ENCODE results near the gene ENC1.

ENC1 gene

DNA sequence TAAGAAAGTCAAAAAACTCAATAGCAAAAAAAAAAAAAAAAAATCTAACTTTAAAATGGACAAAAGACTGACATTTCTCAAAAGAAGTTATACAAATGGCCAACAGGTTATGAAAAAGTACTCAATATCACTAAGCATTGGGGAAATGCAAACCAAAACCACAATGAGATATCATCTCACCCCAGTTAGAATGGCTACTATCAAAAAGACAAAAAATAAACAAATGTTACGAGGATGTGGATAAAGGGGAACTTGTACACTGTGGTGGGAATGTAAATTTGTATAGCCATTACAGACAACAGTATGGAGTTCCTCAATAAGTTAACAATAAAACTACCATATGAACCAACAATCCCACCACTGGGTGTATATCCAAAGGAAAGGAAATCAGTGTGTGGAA, 37.2 kb downstream of the ENC1 start:
- DNase-seq = no peak

DNA sequence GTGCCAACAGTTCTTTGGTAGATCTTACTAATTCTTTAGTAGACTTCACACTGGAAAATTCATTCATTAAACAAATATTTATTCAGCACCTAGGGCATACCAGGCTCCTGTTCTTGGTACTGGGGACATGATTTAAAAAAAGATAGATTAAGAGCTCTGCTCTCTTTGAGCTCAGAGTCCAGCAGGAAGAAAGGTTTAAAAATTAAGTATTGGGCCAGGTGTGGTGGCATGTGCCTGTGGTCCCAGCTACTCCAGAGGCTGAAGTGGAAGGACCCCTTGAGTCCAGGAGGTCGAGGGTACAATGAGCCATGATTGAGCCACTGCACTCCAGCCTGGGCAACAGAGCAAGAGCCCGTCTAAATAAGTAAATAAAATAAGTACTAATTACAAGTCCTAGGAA, 41.4 kb downstream of the ENC1 start:
- DNase-seq = no peak

DNA sequence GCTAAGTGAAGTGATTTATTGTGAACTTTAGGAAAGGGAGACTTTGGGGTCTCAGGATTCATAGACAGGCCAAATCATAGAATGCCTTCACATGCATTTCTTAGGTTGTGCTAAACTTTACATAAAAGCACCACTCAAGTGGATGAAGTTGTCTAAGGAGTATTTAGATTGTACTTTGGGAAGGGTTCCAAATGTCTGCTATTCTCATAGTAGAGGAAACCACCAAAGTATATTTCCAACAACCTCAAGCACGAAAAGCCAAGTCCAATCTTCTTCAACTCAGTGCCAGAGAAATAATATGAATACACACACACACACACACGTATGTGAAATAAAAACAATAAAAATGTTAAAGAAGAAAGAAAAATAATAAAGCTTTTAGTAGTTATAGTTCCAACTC, 41.8 kb downstream of the ENC1 start:
- no peak for DNase-seq

DNA sequence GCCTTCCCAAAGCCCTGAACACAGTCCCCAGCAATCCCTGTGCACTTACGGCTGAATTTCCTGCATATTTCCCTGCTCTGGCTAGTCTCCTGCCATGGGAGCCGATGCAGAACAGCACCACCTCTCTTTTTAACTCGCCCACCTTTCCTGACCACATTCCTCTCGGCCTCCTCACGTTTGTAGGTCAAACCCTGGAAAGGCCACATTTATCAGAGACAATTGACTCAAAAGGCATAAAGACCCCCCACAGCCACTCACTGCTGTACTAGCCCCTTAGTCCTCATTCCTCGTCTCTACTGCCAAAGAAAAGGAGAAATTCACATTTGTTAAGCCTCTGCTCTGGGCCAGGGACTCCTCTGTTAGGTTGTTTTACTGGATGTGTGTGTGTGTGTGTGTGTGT, 43.6 kb downstream of the ENC1 start:
- DNase-seq = no peak

DNA sequence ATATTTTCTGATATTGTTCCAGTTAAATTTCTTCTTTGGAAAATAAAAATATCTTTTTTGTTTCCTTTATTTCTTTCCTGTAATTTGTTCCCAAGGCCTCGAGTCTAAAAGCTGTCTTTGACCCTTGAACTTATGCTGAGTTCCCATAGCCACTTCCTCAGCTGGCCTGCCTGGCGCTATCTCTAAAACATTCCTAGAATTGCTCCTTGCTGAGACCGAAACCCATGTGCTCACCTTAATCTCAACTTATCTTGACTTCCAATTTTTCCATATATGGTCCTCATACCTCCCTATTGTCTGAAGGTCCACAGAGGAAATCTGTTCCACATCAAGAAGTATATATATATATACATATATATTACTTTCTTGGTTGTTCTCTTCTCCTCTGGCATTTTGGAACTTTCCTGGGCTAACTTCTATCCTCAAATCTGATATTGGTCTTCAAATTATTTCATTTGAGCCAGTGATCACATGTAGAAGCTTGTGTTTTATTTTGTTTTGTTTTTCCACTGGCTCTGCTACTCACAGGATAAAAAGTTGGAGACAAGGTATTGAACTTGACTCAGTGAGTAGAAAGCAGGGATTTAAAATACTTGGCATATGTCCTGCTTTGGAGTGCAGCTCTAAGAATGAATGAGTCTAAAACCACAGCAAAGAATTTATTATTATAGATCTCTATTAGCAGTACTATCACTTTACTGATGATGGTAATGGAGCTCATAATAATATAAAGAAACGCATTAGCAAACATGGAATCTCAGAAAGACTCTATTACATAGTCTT, 45.2 kb downstream of the ENC1 start:
- DNase-seq = no peak

DNA sequence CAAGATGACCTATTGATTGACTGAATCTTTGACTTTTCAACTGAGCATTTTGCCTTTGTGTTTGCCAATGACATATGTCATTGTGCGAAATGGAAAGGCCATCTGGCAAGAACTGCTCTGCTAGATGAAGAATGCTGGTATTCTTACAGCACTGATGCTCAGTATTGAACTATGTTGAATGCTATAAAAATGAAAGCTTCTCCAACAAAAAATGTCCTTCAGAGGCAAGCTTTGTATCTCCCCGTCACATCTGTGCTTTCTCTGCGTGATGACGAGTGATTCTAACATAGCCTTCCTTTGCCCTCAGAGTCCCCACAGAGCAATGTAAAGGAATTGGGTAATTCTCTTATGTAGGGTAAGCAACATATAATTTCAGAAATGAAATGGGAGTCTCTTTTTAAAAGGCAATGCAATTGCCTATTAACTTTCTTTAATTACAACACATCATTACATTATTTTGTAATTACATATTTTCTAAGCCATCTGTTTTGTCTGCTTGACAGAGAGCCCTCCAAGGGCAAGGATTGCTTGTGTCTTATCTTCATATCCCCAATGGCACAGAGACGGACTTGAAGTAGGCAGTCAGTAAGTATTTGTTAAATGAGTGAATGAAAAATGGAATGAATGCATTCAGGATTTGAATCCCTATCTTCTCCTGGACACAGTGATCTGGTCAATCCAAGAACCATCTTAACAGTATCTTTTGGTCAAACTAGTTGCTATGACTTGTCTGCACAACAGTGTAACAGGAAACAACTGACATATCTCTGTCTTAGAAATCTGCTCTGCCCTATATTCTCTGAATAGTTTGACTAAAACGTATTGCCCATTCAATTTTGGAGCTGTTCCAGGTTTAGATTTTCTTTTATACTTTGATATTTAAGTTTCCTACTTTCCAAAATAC, 46.1 kb downstream of the ENC1 start:
- DNase-seq = no peak

DNA sequence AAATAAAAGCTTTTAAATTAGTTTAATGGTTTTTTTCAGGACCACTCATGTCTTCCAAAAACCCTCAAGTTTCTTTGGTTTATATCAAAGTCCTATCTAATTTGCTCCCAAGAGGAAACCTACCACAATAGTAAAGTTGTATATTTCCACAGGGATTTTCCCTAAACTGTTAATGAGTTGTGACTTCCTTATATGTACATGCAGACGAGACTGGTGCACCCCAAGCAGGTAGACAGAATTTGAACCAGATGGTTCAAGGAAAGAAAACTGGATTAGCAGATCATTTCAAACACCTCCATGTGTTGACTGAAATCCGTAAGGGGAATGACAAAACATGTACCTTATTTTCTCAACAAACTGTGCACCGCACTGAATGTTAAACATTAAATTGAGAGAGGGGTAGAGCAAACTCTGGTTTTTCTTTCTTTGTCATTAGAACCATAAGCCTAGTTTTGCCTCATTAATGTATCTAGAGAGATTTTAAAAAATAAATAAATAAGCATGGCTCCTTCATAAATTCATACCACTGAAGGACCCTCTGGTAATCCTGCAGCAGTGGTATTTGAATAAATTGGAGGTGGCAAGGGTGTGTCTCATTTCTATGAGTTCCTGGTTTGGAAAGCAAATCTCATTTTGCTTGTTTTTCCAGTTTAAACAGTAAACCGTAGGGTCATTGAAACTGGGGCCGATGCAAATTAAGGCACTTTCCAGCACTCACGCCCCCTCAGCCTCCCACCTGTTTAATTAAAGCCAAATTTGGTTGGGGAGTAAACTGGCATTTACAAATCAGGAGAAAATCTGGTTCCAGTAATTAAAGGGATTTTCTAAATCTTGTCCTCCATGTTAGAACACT, 51.1 kb downstream of the ENC1 start:
- DNase-seq = no peak

DNA sequence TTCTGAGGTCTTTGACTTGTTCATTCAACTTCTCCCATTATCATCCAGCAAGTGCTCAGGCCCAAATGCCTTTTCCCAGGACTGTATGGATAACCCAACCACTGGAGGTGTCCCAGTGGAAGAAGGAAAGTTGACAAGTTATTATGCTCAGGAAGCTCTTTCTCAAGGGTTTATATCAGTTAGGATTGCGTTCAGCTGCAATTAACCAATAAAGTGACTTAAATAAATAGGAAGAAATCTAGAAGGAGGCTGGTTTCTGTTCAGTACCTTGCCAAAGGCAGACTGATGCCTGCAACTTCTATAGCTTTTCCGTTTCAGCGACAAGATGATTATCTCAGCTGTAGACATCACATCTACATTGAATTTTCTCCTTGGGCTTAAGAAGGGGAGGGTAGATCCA, 52.1 kb downstream of the ENC1 start:
- no peak for DNase-seq

DNA sequence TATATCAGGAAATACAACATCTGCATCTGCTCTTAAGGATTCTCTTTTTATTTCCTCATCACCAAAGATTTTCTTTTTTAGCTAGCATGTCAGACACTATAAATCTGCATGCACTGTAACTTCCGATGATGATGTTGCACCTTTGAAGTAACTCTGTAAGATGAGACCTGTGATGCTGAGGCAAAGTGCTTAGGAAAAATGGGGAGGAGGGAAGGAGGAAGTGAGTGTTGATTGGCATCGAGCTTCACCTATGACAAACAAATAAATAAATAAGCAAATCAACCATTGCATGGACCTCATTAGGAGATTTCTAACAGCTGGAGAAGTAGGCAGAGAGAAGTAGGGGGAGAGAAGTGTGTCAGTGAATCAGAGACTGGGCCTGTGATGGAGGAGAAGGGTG, 52.6 kb downstream of the ENC1 start:
- no peak for DNase-seq

DNA sequence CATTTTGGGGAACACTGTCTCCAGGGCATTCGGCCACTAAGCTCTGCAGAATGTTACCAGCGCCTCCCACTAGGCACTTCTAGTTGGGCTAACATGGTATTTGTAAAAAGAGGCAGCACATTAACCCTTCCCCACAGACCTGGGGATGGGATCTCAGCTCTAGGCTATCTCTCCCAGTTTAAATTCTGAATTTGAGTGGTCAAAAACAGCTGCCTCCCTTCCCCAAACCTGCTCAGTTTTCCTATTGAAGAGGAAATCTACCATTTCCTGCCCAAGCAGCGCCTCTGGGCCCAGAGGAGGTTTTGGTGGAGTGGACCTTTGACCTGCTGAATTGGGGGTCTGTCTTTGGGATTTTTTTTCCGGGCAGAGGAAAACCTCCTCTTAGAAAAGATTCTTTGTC, 53.2 kb downstream of the ENC1 start:
- no peak for DNase-seq

DNA sequence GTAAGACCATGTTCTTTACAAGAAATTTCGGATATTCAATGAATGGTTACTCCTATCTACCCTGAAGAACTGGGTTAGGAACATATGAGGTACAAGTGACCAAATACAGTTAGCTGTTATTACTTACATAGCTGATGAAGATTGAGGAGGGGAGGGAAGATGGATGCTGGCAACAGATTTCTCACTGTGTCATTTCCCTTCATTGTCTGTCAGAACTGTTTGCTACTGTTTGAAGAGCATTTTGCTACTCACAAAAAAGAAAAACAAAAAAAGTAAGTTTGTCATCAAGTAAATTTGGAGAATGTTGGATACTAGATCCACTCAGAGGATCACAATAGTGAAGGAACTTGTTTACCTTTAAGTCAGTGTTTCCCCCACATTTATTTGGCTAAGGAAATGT, 53.7 kb downstream of the ENC1 start:
- DNase-seq = no peak

DNA sequence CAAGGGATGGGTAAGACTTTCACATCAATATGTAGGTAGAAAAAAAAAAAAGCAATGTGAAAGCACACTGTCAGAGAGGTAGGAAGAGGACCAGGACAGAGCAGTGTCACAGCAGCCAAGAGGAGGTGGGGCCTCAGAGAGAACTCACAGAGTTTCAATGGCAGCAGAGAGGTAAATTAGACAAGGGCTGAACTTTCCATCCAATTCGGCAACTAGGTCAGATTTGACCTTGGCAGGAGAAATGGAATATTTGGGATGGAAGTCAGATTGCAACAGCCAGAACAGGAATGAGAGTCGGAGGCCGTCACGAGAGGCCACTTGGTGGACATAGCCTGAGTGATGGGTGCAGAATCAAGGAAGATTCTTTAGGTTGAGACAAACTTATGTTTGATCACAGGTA, 57.7 kb downstream of the ENC1 start:
- no peak for DNase-seq

DNA sequence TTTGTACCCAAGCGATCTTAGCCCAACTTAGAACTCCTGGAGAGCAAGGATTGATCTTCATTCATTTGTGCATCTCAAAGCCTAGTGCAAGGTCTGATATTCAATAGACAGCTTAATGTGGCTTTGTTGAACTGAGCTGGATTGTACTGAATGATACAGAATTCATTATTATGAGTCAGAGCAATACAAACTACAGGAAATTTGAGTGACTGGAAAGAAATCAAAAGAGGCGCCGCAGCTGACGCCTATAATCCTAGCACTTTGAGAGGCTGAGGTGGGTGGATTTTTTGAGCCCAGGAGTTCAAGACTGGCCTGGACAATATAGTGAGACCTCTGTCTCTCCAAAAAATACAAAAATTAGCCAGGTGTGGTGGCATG, 58.6 kb downstream of the ENC1 start:
- no peak for DNase-seq

DNA sequence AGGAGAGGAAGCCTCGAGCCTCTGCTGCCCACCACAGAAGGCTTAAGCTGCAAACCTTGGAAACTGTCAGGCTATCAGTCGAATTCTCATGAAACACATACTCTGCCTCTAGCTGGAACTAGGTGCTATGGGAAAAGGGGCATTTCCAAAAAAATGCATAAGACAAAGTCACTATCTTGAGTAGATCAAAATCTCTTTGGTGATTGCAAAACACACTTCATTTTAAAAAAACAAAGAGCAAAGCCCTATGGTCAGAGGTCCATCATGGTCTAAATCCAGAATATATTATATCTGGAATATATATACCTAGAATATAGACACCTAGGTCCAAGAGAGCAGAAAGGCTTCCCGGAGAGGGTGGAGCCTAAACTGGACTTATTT, 59.8 kb downstream of the ENC1 start:
- DNase-seq = no peak

DNA sequence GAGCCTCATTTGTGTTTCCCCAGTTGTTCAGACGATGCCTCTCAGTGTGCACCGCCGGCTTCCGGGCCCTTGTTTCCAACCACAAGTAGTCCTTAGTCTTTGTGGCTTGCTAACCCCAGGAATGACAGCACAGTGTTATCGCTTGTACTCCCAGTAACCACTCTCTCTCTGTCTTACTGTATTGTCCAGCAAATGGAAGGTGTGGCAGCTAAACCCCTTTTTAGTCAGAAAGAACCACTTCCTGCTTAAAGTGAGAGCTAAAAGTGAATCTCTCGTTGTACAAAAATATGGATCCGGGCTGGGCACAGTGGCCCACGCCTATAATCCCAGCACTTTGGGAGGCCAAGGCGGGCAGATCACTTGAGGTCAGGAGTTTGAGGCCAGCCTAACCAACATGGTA, 61.3 kb downstream of the ENC1 start:
- DNase-seq = no peak

DNA sequence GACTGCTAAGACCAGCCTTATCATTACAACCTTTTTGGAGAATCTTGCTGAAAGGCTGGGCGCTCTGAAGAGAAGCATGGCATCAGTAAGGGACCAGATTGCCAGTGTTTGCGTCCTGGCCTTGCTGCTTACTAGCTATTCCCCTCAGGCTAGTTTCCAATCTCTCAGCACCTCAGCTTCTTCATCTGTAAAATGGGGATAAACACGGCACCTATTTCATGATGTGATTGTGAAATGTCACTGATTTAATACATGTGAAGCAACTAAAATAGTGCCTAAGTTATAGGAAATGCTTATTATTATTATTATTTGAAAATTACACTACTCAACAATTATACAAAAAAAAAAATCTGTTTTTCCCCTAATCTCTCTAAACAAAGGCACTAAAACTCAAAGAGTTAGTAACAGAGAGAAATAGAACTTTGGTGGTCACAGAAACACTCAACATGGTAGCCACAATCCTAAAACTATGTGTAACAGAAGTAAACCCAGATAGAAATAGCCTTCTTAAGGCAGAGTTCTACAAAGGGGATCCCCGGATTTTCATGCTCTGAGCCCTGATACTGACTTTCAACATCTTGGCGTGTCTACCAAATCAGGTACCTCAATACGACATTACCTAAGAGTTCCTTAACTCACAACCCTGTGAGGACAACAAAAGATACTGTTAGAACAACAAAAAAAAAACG, 62.0 kb downstream of the ENC1 start:
- DNase-seq = no peak

All from NCI-H2171 (cell line).